GM23338 (cell line): Measurements from ENCODE around the gene BAMBI. TPM values are rescaled to one million over a fixed set of nuclear protein-coding genes. Genes with fewer than 3 reads are reported as not detected.

Experiments used
- ATAC-seq: fragments of 200-7000 bp; cut with Tn5 transposase; 3 replicates; pipeline ENCODE4 v1.9.1; 2020
- DNase-seq: peaks from one replicate; pipeline ENCODE4 v3.0.0-alpha.2; 2015; ENCODE audit warnings: low spot score
- H2AFZ ChIP-seq: fragments of 200-600 bp; sonication (generic); 2 replicates; pipeline ENCODE4 v1.8.0; 2016; ENCODE audit warnings: antibody characterized with exemption, mild to moderate bottlenecking, moderate library complexity
- H3F3A ChIP-seq: fragments of 200-600 bp; sonication (generic); replicated peaks from 2 replicates; pipeline ENCODE4 v1.8.0; 2017; ENCODE audit warnings: antibody characterized with exemption, mixed run types, low read depth
- H3K27ac ChIP-seq: fragments of 200-600 bp; sonication (generic); 2 replicates; pipeline ENCODE4 v1.6.1; 2016; ENCODE audit warnings: low read depth
- H3K27me3 ChIP-seq: fragments of 200-600 bp; sonication (generic); 2 replicates; pipeline ENCODE4 v1.8.0; 2016; ENCODE audit warnings: mild to moderate bottlenecking, mixed run types, moderate library complexity; ENCODE audit not compliant: insufficient read depth
- H3K36me3 ChIP-seq: fragments of 200-600 bp; sonication (generic); 2 replicates; pipeline ENCODE4 v1.8.0; 2016; ENCODE audit warnings: mild to moderate bottlenecking; ENCODE audit not compliant: insufficient read depth
- H3K4me1 ChIP-seq: fragments of 200-600 bp; sonication (generic); 2 replicates; pipeline ENCODE4 v1.8.0; 2016; ENCODE audit warnings: mild to moderate bottlenecking, moderate library complexity; ENCODE audit not compliant: insufficient read depth
- H3K4me2 ChIP-seq: fragments of 200-600 bp; sonication (generic); 2 replicates; pipeline ENCODE4 v1.7.1; 2017; ENCODE audit warnings: mixed run types
- H3K4me3 ChIP-seq: fragments of 200-600 bp; sonication (generic); 2 replicates; pipeline ENCODE4 v1.6.1; 2016; ENCODE audit warnings: mixed run types
- H3K79me2 ChIP-seq: fragments of 200-600 bp; sonication (generic); replicated peaks from 2 replicates; pipeline ENCODE4 v1.8.0; 2017; ENCODE audit warnings: mild to moderate bottlenecking; ENCODE audit not compliant: insufficient read depth
- H3K9me2 ChIP-seq: fragments of 200-600 bp; sonication (generic); 2 replicates; pipeline ENCODE4 v1.8.0; 2017; ENCODE audit not compliant: insufficient read depth
- H4K20me1 ChIP-seq: fragments of 200-600 bp; sonication (generic); replicated peaks from 2 replicates; pipeline ENCODE4 v1.8.0; 2017; ENCODE audit warnings: mild to moderate bottlenecking; ENCODE audit not compliant: insufficient read depth
- H3K27ac Mint-ChIP-seq: 2 replicates; pipeline ENCODE4 v1.8.0; 2020; ENCODE audit warnings: inconsistent platforms, mild to moderate bottlenecking, moderate library complexity, mixed read lengths
- H3K27me3 Mint-ChIP-seq: 3 replicates; pipeline ENCODE4 v1.8.0; 2022; ENCODE audit warnings: low read depth, mild to moderate bottlenecking, moderate library complexity, mixed read lengths, inconsistent platforms; ENCODE audit not compliant: insufficient read depth, poor library complexity
- H3K36me3 Mint-ChIP-seq: 3 replicates; pipeline ENCODE4 v1.8.0; 2021; ENCODE audit warnings: low read depth, mild to moderate bottlenecking, inconsistent platforms, moderate library complexity, mixed read lengths
- H3K4me1 Mint-ChIP-seq: 3 replicates; pipeline ENCODE4 v1.8.0; 2020; ENCODE audit warnings: mild to moderate bottlenecking, inconsistent platforms, mixed read lengths
- H3K4me3 Mint-ChIP-seq: 3 replicates; pipeline ENCODE4 v1.8.0; 2021; ENCODE audit warnings: moderate library complexity, mild to moderate bottlenecking, inconsistent platforms, mixed read lengths
- H3K9me3 Mint-ChIP-seq: 3 replicates; pipeline ENCODE4 v1.8.0; 2020; ENCODE audit warnings: moderate library complexity, mild to moderate bottlenecking, inconsistent platforms, mixed read lengths
- EZH2phosphoT487 ChIP-seq: fragments of 200-600 bp; sonication (generic); IDR thresholded peaks from one replicate; pipeline ENCODE4 v1.8.1; 2018; ENCODE audit warnings: antibody characterized with exemption; ENCODE audit not compliant: unreplicated experiment
- POLR2AphosphoS5 ChIP-seq: IDR thresholded peaks from 2 replicates; pipeline ENCODE4 v1.6.1; 2016; ENCODE audit warnings: antibody characterized with exemption, low read depth
- REST ChIP-seq: IDR thresholded peaks from one replicate; pipeline ENCODE4 v1.6.1; 2018; ENCODE audit warnings: antibody characterized with exemption; ENCODE audit not compliant: unreplicated experiment
- ZNF462 ChIP-seq: fragments of 250-450 bp; sonication (Bioruptor Pico); IDR thresholded peaks from 2 replicates; pipeline ENCODE4 v1.5.0; 2020; ENCODE audit warnings: mild to moderate bottlenecking, moderate library complexity
- polyA plus RNA-seq: library from polyadenylated mRNA; unstranded; fragments of >200 nt; fragmentation: Nextera tagmentation; extraction: Ambion mirVana; gene quantifications from 2 replicates; pipeline ENCODE4 v1.2.1, GENCODE V29; 2016
- total RNA-seq: library from RNA; depleted of rRNA; stranded (reverse); fragments of >200 nt; shearing (Covaris generic); gene quantifications from 2 replicates; pipeline ENCODE4 v1.2.3, GENCODE V29; 2014

The BAMBI gene
- total and polyA plus RNA-seq, 2 experiments from 2014 or later = 20.1 to 37.5 TPM

- no peak for TF ChIP-seq REST
- no peak for TF ChIP-seq EZH2phosphoT487
- TF ChIP-seq POLR2AphosphoS5 = no peak
Observed at GRCh38 chr10:28694530-28694929, 17.2 kb downstream of the BAMBI start (continued).

- Histone ChIP-seq H3F3A (no peaks in the 10 kb centered on the region), H2AFZ (no peak overlapping the region), H3K4me2 (no peak overlapping the region), H3K79me2 (no peaks in the 10 kb centered on the region), H3K27ac (no peak overlapping the region), H4K20me1 (no peaks in the 10 kb centered on the region), H3K36me3 (no peaks in the 10 kb centered on the region), H3K9me2 (no peaks in the 10 kb centered on the region; the same call in 1 of the 2 replicates), H3K27me3 (no peaks in the 10 kb centered on the region), H3K4me1 (no peaks in the 10 kb centered on the region), H3K4me3 (no peak overlapping the region)
- Mint-ChIP-seq H3K27me3 (peaks cover 8% of the 10 kb centered on the region), H3K4me3 (no peak overlapping the region), H3K36me3 (no peaks in the 10 kb centered on the region), H3K4me1 (no peaks in the 10 kb centered on the region), H3K27ac (no peak overlapping the region), H3K9me3 (no peaks in the 10 kb centered on the region)
- DNase-seq (no peak), ATAC-seq (no peak)
- no peak for TF ChIP-seq ZNF462 (CRISPR knock-in tag)
Observed at GRCh38 chr10:28698075-28698474, 20.8 kb downstream of the BAMBI start.
